Measurements from ENCODE around the gene MAGI3.

Gene MAGI3

GRCh38 chr1:113423826-113424225, 33.5 kb downstream of the MAGI3 start:
- DNase-seq (ENCODE audit: low spot score) = no peak
- Histone ChIP-seq H3K18ac (ENCODE audit: low read length) (no peak overlapping the region), H2AK5ac (ENCODE audit: low read depth, low read length) (no peak overlapping the region), H3K79me1 (ENCODE audit: low read depth, low read length) (peaks cover 5% of the 10 kb centered on the region), H3K4ac (ENCODE audit: low read length) (no peak overlapping the region), H3K36me3 (replicated peaks in 1 of 2; ENCODE audit: control insufficient read depth in 2 of 2, insufficient read depth in 2 of 2, low read length in 2 of 2) (no peaks in the 10 kb centered on the region), H4K91ac (ENCODE audit: low read depth, low read length, poor library complexity) (no peak overlapping the region), H3K23ac (ENCODE audit: low read depth, low read length, poor library complexity) (no peak overlapping the region), H4K8ac (ENCODE audit: low read depth, low read length) (no peak overlapping the region), H2AFZ (ENCODE audit: low read length) (no peak overlapping the region), H2BK12ac (ENCODE audit: low read length) (no peak overlapping the region), H2BK15ac (ENCODE audit: low read length) (no peak overlapping the region), H3K4me2 (ENCODE audit: insufficient read depth, low read length, poor library complexity, severe bottlenecking) (no peak overlapping the region), H3K9ac (ENCODE audit: low read depth, low read length, poor library complexity) (peak overlapping the region; percentile 37), H3K4me1 (ENCODE audit: control insufficient read depth in 2 of 2, insufficient read depth in 1 of 2, low read depth in 1 of 2, low read length in 2 of 2) (no peaks in the 10 kb centered on the region), H2BK120ac (ENCODE audit: low read depth, low read length) (no peak overlapping the region), H2BK5ac (ENCODE audit: low read length) (no peak overlapping the region), H3K4me3 (ENCODE audit: low read length in 2 of 2) (no peak overlapping the region), H3K9me3 (replicated peaks in 1 of 2; ENCODE audit: control insufficient read depth in 2 of 2, insufficient read depth in 1 of 2, low read depth in 1 of 2, low read length in 2 of 2) (peaks cover 3 to 15% of the 10 kb centered on the region in 2 donors), H3K27me3 (ENCODE audit: control insufficient read depth in 3 of 3, insufficient read depth in 3 of 3, low read depth in 1 of 3, low read length in 3 of 3) (no peaks in the 10 kb centered on the region), H3K14ac (ENCODE audit: low read length) (no peak overlapping the region), H3K27ac (replicated peaks; ENCODE audit: low read length) (no peak overlapping the region)
- WGBS, 2 donors (ENCODE audit: extremely low coverage in 2 of 2, insufficient read length in 2 of 2, insufficient replicate concordance in 1 of 2) = no CpG with 5 or more reads among the region's 14 CpGs

- Histone ChIP-seq H3K4ac (ENCODE audit: low read length) (no peak overlapping the region), H3K79me1 (ENCODE audit: low read depth, low read length) (no peaks in the 10 kb centered on the region), H3K36me3 (replicated peaks in 1 of 2; ENCODE audit: control insufficient read depth in 2 of 2, insufficient read depth in 2 of 2, low read length in 2 of 2) (no peaks in the 10 kb centered on the region), H2BK120ac (ENCODE audit: low read depth, low read length) (no peak overlapping the region), H2BK5ac (ENCODE audit: low read length) (no peak overlapping the region), H2BK15ac (ENCODE audit: low read length) (no peak overlapping the region), H4K8ac (ENCODE audit: low read depth, low read length) (no peak overlapping the region), H3K14ac (ENCODE audit: low read length) (no peak overlapping the region), H3K18ac (ENCODE audit: low read length) (no peak overlapping the region), H2AFZ (ENCODE audit: low read length) (no peak overlapping the region), H4K91ac (ENCODE audit: low read depth, low read length, poor library complexity) (no peak overlapping the region), H2BK12ac (ENCODE audit: low read length) (no peak overlapping the region), H3K27me3 (ENCODE audit: control insufficient read depth in 3 of 3, insufficient read depth in 3 of 3, low read depth in 1 of 3, low read length in 3 of 3) (no peaks in the 10 kb centered on the region), H3K4me2 (ENCODE audit: insufficient read depth, low read length, poor library complexity, severe bottlenecking) (no peak overlapping the region), H3K23ac (ENCODE audit: low read depth, low read length, poor library complexity) (no peak overlapping the region), H3K4me1 (ENCODE audit: control insufficient read depth in 2 of 2, insufficient read depth in 1 of 2, low read depth in 1 of 2, low read length in 2 of 2) (peaks cover 0 to 5% of the 10 kb centered on the region in 2 donors), H3K27ac (replicated peaks; ENCODE audit: low read length) (no peak overlapping the region), H3K9me3 (replicated peaks in 1 of 2; ENCODE audit: control insufficient read depth in 2 of 2, insufficient read depth in 1 of 2, low read depth in 1 of 2, low read length in 2 of 2) (peaks cover 0 to 5% of the 10 kb centered on the region in 2 donors), H3K4me3 (ENCODE audit: low read length in 2 of 2) (no peak overlapping the region), H3K9ac (ENCODE audit: low read depth, low read length, poor library complexity) (no peak overlapping the region), H2AK5ac (ENCODE audit: low read depth, low read length) (no peak overlapping the region)
- no peak for DNase-seq (ENCODE audit: low spot score)
- WGBS, 2 donors (ENCODE audit: extremely low coverage in 2 of 2, insufficient read length in 2 of 2, insufficient replicate concordance in 1 of 2) = no CpG with 5 or more reads among the region's 3 CpGs
Measured at GRCh38 chr1:113429461-113430153, 39.3 kb downstream of the MAGI3 start.

- no peak overlapping the region for H2BK5ac ChIP-seq (ENCODE audit: low read length)
- DNase-seq (ENCODE audit: low spot score) = no peak
- no peak overlapping the region for H2BK12ac ChIP-seq (ENCODE audit: low read length)
- peaks cover 0 to 5% of the 10 kb centered on the region in 2 donors for H3K4me1 ChIP-seq (ENCODE audit: control insufficient read depth in 2 of 2, insufficient read depth in 1 of 2, low read depth in 1 of 2, low read length in 2 of 2)
- no peaks in the 10 kb centered on the region for H3K79me1 ChIP-seq (ENCODE audit: low read depth, low read length)
- H2BK120ac ChIP-seq (ENCODE audit: low read depth, low read length) = no peak overlapping the region
- no peaks in the 10 kb centered on the region for H3K36me3 ChIP-seq (replicated peaks in 1 of 2; ENCODE audit: control insufficient read depth in 2 of 2, insufficient read depth in 2 of 2, low read length in 2 of 2)
- no peak overlapping the region for H3K27ac ChIP-seq (replicated peaks; ENCODE audit: low read length)
- H2BK15ac ChIP-seq (ENCODE audit: low read length) = no peak overlapping the region
- no peak overlapping the region for H3K14ac ChIP-seq (ENCODE audit: low read length)
- H3K27me3 ChIP-seq (ENCODE audit: control insufficient read depth in 3 of 3, insufficient read depth in 3 of 3, low read depth in 1 of 3, low read length in 3 of 3) = no peaks in the 10 kb centered on the region
- H3K4me3 ChIP-seq (ENCODE audit: low read length in 2 of 2) = no peak overlapping the region
- H2AFZ ChIP-seq (ENCODE audit: low read length) = no peak overlapping the region
- no peak overlapping the region for H3K18ac ChIP-seq (ENCODE audit: low read length)
- no peak overlapping the region for H2AK5ac ChIP-seq (ENCODE audit: low read depth, low read length)
- H3K4me2 ChIP-seq (ENCODE audit: insufficient read depth, low read length, poor library complexity, severe bottlenecking) = no peak overlapping the region
- H3K9ac ChIP-seq (ENCODE audit: low read depth, low read length, poor library complexity) = no peak overlapping the region
- no peaks in the 10 kb centered on the region for H3K9me3 ChIP-seq (replicated peaks in 1 of 2; ENCODE audit: control insufficient read depth in 2 of 2, insufficient read depth in 1 of 2, low read depth in 1 of 2, low read length in 2 of 2)
- H3K4ac ChIP-seq (ENCODE audit: low read length) = no peak overlapping the region
- H3K23ac ChIP-seq (ENCODE audit: low read depth, low read length, poor library complexity) = no peak overlapping the region
- H4K91ac ChIP-seq (ENCODE audit: low read depth, low read length, poor library complexity) = no peak overlapping the region
- no peak overlapping the region for H4K8ac ChIP-seq (ENCODE audit: low read depth, low read length)
Measured at GRCh38 chr1:113433184-113433583, 42.9 kb downstream of the MAGI3 start.

GRCh38 chr1:113434081-113434873, 44.0 kb downstream of the MAGI3 start:
- H2BK120ac ChIP-seq (ENCODE audit: low read depth, low read length) = no peak overlapping the region
- H3K18ac ChIP-seq (ENCODE audit: low read length) = no peak overlapping the region
- H3K23ac ChIP-seq (ENCODE audit: low read depth, low read length, poor library complexity) = no peak overlapping the region
- WGBS, 2 donors (ENCODE audit: extremely low coverage in 2 of 2, insufficient read length in 2 of 2, insufficient replicate concordance in 1 of 2) = no CpG with 5 or more reads among the region's 2 CpGs
- no peak overlapping the region for H2BK5ac ChIP-seq (ENCODE audit: low read length)
- no peaks in the 10 kb centered on the region for H3K9me3 ChIP-seq (replicated peaks in 1 of 2; ENCODE audit: control insufficient read depth in 2 of 2, insufficient read depth in 1 of 2, low read depth in 1 of 2, low read length in 2 of 2)
- no peak for DNase-seq (ENCODE audit: low spot score)
- no peak overlapping the region for H3K4me3 ChIP-seq (ENCODE audit: low read length in 2 of 2)
- H4K91ac ChIP-seq (ENCODE audit: low read depth, low read length, poor library complexity) = no peak overlapping the region
- H3K4ac ChIP-seq (ENCODE audit: low read length) = no peak overlapping the region
- H3K36me3 ChIP-seq (replicated peaks in 1 of 2; ENCODE audit: control insufficient read depth in 2 of 2, insufficient read depth in 2 of 2, low read length in 2 of 2) = no peaks in the 10 kb centered on the region
- no peak overlapping the region for H2AK5ac ChIP-seq (ENCODE audit: low read depth, low read length)
- H3K27me3 ChIP-seq (ENCODE audit: control insufficient read depth in 3 of 3, insufficient read depth in 3 of 3, low read depth in 1 of 3, low read length in 3 of 3) = no peaks in the 10 kb centered on the region
- H3K27ac ChIP-seq (replicated peaks; ENCODE audit: low read length) = no peak overlapping the region
- no peaks in the 10 kb centered on the region for H3K79me1 ChIP-seq (ENCODE audit: low read depth, low read length)
- no peak overlapping the region for H2BK15ac ChIP-seq (ENCODE audit: low read length)
- no peak overlapping the region for H3K9ac ChIP-seq (ENCODE audit: low read depth, low read length, poor library complexity)
- no peak overlapping the region for H3K14ac ChIP-seq (ENCODE audit: low read length)
- no peak overlapping the region for H2BK12ac ChIP-seq (ENCODE audit: low read length)
- H2AFZ ChIP-seq (ENCODE audit: low read length) = no peak overlapping the region
- H3K4me2 ChIP-seq (ENCODE audit: insufficient read depth, low read length, poor library complexity, severe bottlenecking) = no peak overlapping the region
- no peak overlapping the region for H4K8ac ChIP-seq (ENCODE audit: low read depth, low read length)
- peaks cover 0 to 5% of the 10 kb centered on the region in 2 donors for H3K4me1 ChIP-seq (ENCODE audit: control insufficient read depth in 2 of 2, insufficient read depth in 1 of 2, low read depth in 1 of 2, low read length in 2 of 2)
